ENCODE results near the gene GPA33. TPM values are rescaled to one million over a fixed set of nuclear protein-coding genes. Genes with fewer than 3 reads are reported as not detected.

Gene GPA33
- polyA plus RNA-seq, 1 of the 3 experiments (the other 2 are of a cell fraction): not detected

DNA sequence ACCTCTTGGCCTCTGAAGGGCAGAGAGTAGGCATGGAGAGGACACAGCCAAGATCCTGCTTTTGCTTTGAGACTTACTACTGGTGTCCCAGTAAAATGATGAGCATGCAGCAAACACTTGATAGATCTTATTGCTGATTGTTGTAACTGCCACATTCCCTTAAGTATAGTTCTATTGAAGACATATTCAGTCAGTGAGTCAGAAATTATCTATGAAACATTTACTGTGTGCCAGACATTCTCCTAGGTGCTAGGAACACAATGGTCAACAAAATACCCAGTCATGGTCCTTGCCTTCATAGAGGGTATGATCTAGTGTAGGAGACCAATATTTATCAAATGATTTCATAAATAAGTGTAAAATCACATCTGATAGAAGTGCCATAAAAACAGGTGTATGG lies 17.3 kb upstream of the GPA33 start:
- H3K27ac ChIP-seq (ENCODE audit: low read depth in 2 of 2, low read length in 1 of 2): no peak overlapping the region
- H3K36me3 ChIP-seq (replicated peaks in 1 of 2; ENCODE audit: control insufficient read depth in 1 of 2, insufficient read depth in 2 of 2, low read length in 1 of 2): no peaks in the 10 kb centered on the region
- H3K4me2 ChIP-seq: no peak overlapping the region
- H3K9me3 ChIP-seq: no peaks in the 10 kb centered on the region
- no peaks in the 10 kb centered on the region for H3K9me2 ChIP-seq
- H3F3A ChIP-seq (replicated peaks; ENCODE audit: insufficient read depth): no peaks in the 10 kb centered on the region
- H3K9ac ChIP-seq: no peak overlapping the region
- ChIA-PET POLR2A (no interaction called here), CTCF (interaction anchor here (0.6 to 1.4 kb wide), 3 partner anchors 23 to 49 kb away, joined by 4 to 5 read pairs (median 4); no protein-coding TSS in a partner anchor)
- no peaks in the 10 kb centered on the region for H3K79me2 ChIP-seq (ENCODE audit: insufficient read depth)
- no peaks in the 10 kb centered on the region for H3K4me1 ChIP-seq (ENCODE audit: control insufficient read depth in 1 of 2, insufficient read depth in 2 of 2, low read depth in 1 of 2, low read length in 1 of 2)
- TF ChIP-seq RXRA (IDR thresholded peaks at IDR 0.05; ENCODE audit: borderline replicate concordance, low read depth) (no peak), FOXM1 (IDR thresholded peaks at IDR 0.05; ENCODE audit: low read depth) (no peak), TEAD4 (IDR thresholded peaks at IDR 0.05; ENCODE audit: borderline replicate concordance, insufficient read depth) (no peak), GABPA (IDR thresholded peaks at IDR 0.05; ENCODE audit: low read depth) (no peak), EZH2phosphoT487 (IDR thresholded peaks at IDR 0.05; ENCODE audit: borderline replicate concordance, low read depth) (no peak), GATA2 (CRISPR knock-in tag; IDR thresholded peaks at IDR 0.05) (no peak), SIN3A (IDR thresholded peaks at IDR 0.05; ENCODE audit: borderline replicate concordance, low read depth, low read length) (no peak)
- TF ChIP-seq, protein P1, sequence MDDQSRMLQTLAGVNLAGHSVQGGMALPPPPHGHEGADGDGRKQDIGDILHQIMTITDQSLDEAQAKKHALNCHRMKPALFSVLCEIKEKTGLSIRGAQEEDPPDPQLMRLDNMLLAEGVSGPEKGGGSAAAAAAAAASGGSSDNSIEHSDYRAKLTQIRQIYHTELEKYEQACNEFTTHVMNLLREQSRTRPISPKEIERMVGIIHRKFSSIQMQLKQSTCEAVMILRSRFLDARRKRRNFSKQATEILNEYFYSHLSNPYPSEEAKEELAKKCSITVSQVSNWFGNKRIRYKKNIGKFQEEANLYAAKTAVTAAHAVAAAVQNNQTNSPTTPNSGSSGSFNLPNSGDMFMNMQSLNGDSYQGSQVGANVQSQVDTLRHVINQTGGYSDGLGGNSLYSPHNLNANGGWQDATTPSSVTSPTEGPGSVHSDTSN (IDR thresholded peaks at IDR 0.05): no peak
- DNase-seq: no peak
- H2AFZ ChIP-seq (ENCODE audit: low read depth): no peak overlapping the region
- no peaks in the 10 kb centered on the region for H4K20me1 ChIP-seq (ENCODE audit: insufficient read depth)
- no peaks in the 10 kb centered on the region for H3K27me3 ChIP-seq (ENCODE audit: insufficient read depth)
- H3K4me3 ChIP-seq (ENCODE audit: low read depth in 2 of 2, low read length in 1 of 2): no peak overlapping the region

DNA sequence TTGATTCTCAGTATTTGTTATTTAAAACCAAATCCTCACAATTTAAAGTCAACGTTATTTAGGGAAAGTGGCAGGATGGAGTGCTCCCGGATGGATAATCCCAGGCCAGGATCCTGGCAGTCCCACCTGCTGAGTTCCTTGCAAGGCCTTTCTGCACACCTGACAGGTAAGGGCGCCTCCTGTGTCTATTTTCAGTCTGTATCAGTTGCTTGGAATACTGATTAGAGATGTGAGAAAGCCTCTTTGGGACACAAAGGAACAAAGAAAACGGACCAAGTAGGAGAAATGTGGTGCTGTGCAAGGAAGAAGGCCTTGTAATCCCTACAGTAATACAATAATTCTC lies 15.9 kb upstream of the GPA33 start:
- H3K9me3 ChIP-seq: no peaks in the 10 kb centered on the region
- H4K20me1 ChIP-seq (ENCODE audit: insufficient read depth): no peaks in the 10 kb centered on the region
- ChIA-PET POLR2A (no interaction called here), CTCF (interaction anchor here (1.1 to 1.4 kb wide), 2 partner anchors 47 to 196 kb away, joined by 3 to 4 read pairs; no protein-coding TSS in a partner anchor)
- no peak overlapping the region for H3K9ac ChIP-seq
- WGBS (ENCODE audit: low lambda C conversion rate): 40% methylated on average over 4 of the region's 4 CpGs
- H3K4me3 ChIP-seq (ENCODE audit: low read depth in 2 of 2, low read length in 1 of 2): no peak overlapping the region
- no peaks in the 10 kb centered on the region for H3K9me2 ChIP-seq
- no peaks in the 10 kb centered on the region for H3K27me3 ChIP-seq (ENCODE audit: insufficient read depth)
- H3K4me1 ChIP-seq (ENCODE audit: control insufficient read depth in 1 of 2, insufficient read depth in 2 of 2, low read depth in 1 of 2, low read length in 1 of 2): no peaks in the 10 kb centered on the region
- H3K36me3 ChIP-seq (replicated peaks in 1 of 2; ENCODE audit: control insufficient read depth in 1 of 2, insufficient read depth in 2 of 2, low read length in 1 of 2): no peaks in the 10 kb centered on the region
- no peak for DNase-seq
- H2AFZ ChIP-seq (ENCODE audit: low read depth): no peak overlapping the region
- no peaks in the 10 kb centered on the region for H3K79me2 ChIP-seq (ENCODE audit: insufficient read depth)
- H3K4me2 ChIP-seq: no peak overlapping the region
- no peak overlapping the region for H3K27ac ChIP-seq (ENCODE audit: low read depth in 2 of 2, low read length in 1 of 2)
- no peaks in the 10 kb centered on the region for H3F3A ChIP-seq (replicated peaks; ENCODE audit: insufficient read depth)
- TF ChIP-seq RAD21 (IDR thresholded peaks at IDR 0.05; ENCODE audit: low read length) (no peak), ELF1 (IDR thresholded peaks at IDR 0.05) (no peak), SIN3A (IDR thresholded peaks at IDR 0.05; ENCODE audit: borderline replicate concordance, low read depth, low read length) (no peak), TAF1 (IDR thresholded peaks at IDR 0.05; ENCODE audit: borderline replicate concordance, low read depth, low read length) (no peak), NRF1 (IDR thresholded peaks at IDR 0.05; ENCODE audit: low read depth, low read length) (no peak), POLR2AphosphoS5 (IDR thresholded peaks at IDR 0.05; ENCODE audit: low read depth, low read length) (no peak), NFIC (IDR thresholded peaks at IDR 0.05; ENCODE audit: borderline replicate concordance) (no peak), RFX5 (IDR thresholded peaks at IDR 0.05; ENCODE audit: low read length) (no peak), FOXJ3 (CRISPR knock-in tag; IDR thresholded peaks at IDR 0.05) (no peak), FOSL2 (IDR thresholded peaks at IDR 0.05; ENCODE audit: borderline replicate concordance, low read depth) (no peak)
- TF ChIP-seq, protein P2, sequence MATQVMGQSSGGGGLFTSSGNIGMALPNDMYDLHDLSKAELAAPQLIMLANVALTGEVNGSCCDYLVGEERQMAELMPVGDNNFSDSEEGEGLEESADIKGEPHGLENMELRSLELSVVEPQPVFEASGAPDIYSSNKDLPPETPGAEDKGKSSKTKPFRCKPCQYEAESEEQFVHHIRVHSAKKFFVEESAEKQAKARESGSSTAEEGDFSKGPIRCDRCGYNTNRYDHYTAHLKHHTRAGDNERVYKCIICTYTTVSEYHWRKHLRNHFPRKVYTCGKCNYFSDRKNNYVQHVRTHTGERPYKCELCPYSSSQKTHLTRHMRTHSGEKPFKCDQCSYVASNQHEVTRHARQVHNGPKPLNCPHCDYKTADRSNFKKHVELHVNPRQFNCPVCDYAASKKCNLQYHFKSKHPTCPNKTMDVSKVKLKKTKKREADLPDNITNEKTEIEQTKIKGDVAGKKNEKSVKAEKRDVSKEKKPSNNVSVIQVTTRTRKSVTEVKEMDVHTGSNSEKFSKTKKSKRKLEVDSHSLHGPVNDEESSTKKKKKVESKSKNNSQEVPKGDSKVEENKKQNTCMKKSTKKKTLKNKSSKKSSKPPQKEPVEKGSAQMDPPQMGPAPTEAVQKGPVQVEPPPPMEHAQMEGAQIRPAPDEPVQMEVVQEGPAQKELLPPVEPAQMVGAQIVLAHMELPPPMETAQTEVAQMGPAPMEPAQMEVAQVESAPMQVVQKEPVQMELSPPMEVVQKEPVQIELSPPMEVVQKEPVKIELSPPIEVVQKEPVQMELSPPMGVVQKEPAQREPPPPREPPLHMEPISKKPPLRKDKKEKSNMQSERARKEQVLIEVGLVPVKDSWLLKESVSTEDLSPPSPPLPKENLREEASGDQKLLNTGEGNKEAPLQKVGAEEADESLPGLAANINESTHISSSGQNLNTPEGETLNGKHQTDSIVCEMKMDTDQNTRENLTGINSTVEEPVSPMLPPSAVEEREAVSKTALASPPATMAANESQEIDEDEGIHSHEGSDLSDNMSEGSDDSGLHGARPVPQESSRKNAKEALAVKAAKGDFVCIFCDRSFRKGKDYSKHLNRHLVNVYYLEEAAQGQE (IDR thresholded peaks at IDR 0.05; ENCODE audit: low read depth, low read length): no peak
- TF ChIP-seq, protein P3, sequence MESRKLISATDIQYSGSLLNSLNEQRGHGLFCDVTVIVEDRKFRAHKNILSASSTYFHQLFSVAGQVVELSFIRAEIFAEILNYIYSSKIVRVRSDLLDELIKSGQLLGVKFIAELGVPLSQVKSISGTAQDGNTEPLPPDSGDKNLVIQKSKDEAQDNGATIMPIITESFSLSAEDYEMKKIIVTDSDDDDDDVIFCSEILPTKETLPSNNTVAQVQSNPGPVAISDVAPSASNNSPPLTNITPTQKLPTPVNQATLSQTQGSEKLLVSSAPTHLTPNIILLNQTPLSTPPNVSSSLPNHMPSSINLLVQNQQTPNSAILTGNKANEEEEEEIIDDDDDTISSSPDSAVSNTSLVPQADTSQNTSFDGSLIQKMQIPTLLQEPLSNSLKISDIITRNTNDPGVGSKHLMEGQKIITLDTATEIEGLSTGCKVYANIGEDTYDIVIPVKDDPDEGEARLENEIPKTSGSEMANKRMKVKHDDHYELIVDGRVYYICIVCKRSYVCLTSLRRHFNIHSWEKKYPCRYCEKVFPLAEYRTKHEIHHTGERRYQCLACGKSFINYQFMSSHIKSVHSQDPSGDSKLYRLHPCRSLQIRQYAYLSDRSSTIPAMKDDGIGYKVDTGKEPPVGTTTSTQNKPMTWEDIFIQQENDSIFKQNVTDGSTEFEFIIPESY (IDR thresholded peaks at IDR 0.05; ENCODE audit: borderline replicate concordance, low read depth): no peak
- TF ChIP-seq, protein P4, sequence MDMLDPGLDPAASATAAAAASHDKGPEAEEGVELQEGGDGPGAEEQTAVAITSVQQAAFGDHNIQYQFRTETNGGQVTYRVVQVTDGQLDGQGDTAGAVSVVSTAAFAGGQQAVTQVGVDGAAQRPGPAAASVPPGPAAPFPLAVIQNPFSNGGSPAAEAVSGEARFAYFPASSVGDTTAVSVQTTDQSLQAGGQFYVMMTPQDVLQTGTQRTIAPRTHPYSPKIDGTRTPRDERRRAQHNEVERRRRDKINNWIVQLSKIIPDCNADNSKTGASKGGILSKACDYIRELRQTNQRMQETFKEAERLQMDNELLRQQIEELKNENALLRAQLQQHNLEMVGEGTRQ (IDR thresholded peaks at IDR 0.05; ENCODE audit: borderline replicate concordance, low read depth, low read length): no peak
- TF ChIP-seq, protein P1 (IDR thresholded peaks at IDR 0.05): no peak

All from SK-N-SH (cell line).